Skeletal muscle tissue (tissue), 4 donors: Measurements from ENCODE around the gene SNAI1. TPM values are rescaled to one million over a fixed set of nuclear protein-coding genes. Genes with fewer than 3 reads are reported as not detected.

Source experiments
- H3K27ac ChIP-seq: one replicate; pipeline ENCODE4 v1.7.0; 2013; ENCODE audit warnings: mild to moderate bottlenecking, low read depth, low read length, inconsistent platforms
- H3K27me3 ChIP-seq, 3 donors: one replicate each; pipeline ENCODE4 v1.7.0; 2013; ENCODE audit warnings: low read length in 3 of 3; ENCODE audit not compliant: control insufficient read depth in 3 of 3, insufficient read depth in 3 of 3
- H3K36me3 ChIP-seq, 3 donors: one replicate each; pipeline ENCODE4 v1.7.0; 2013; ENCODE audit warnings: low read length in 3 of 3; ENCODE audit not compliant: control insufficient read depth in 3 of 3, insufficient read depth in 3 of 3
- H3K4me1 ChIP-seq, 3 donors: one replicate each; pipeline ENCODE4 v1.7.0; 2013; ENCODE audit warnings: low read length in 3 of 3, mild to moderate bottlenecking in 3 of 3; ENCODE audit not compliant: control insufficient read depth in 3 of 3, insufficient read depth in 3 of 3
- H3K4me3 ChIP-seq, 3 donors: one replicate each; pipeline ENCODE4 v1.7.0; 2013; ENCODE audit warnings: low read length in 3 of 3
- H3K9ac ChIP-seq, 3 donors: one replicate each; pipeline ENCODE4 v1.7.0; 2013; ENCODE audit warnings: low read length in 3 of 3, mild to moderate bottlenecking in 3 of 3, moderate library complexity in 2 of 3, low read depth in 1 of 3
- H3K9me3 ChIP-seq, 3 donors: one replicate each; pipeline ENCODE4 v1.7.0; 2013; ENCODE audit warnings: low read length in 3 of 3; ENCODE audit not compliant: control insufficient read depth in 3 of 3
- total RNA-seq: library from RNA; depleted of rRNA; stranded (reverse); fragments of >200 nt; gene quantifications from one replicate; pipeline ENCODE4 v1.2.3, GENCODE V29; 2014
- donor health status: Osteomylitis.

Gene SNAI1
- total RNA-seq, 1 donor from 2014 or later: 0.52 TPM

DNA sequence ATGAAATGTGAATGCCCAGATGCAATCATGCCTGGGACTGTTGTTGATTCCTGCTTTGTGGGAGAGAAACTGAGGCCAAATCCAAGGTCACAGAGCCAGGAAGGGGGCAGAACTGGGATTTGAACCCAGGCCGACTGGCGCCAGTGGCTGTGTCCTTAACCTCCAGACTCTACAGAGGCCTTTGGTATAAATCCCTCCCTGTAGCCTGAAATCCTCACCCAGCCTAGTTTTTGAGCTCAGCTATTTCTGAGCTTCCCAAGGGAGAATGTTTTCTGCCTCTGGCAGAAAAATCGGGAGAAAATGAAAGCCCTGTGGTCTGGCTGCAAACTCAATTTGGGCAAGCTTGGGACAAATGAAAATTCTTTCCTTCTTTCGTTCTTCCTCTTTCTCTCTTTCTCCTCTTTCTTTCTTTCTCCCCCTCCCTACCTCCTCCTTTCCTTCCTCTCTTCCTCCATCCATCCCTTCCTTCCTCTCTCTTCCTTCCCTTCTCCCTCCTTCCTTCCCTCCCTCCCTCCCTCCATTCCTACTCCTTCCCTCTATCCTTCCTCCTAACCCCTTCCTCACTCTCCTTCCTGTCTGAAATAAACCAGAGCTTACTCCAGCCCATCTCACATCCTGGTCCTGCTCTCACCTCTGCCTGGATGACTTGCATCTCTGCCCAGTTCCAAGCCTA is 34.9 kb downstream of the SNAI1 start:
- Histone ChIP-seq H3K4me3 (no peak overlapping the region), H3K9me3 (no peaks in the 10 kb centered on the region), H3K36me3 (no peaks in the 10 kb centered on the region), H3K4me1 (peaks cover 2 to 5% (median 5%) of the 10 kb centered on the region in 3 donors), H3K27me3 (peaks cover 0 to 3% (median 0%) of the 10 kb centered on the region in 3 donors), H3K9ac (no peak overlapping the region), H3K27ac (no peak overlapping the region)

DNA sequence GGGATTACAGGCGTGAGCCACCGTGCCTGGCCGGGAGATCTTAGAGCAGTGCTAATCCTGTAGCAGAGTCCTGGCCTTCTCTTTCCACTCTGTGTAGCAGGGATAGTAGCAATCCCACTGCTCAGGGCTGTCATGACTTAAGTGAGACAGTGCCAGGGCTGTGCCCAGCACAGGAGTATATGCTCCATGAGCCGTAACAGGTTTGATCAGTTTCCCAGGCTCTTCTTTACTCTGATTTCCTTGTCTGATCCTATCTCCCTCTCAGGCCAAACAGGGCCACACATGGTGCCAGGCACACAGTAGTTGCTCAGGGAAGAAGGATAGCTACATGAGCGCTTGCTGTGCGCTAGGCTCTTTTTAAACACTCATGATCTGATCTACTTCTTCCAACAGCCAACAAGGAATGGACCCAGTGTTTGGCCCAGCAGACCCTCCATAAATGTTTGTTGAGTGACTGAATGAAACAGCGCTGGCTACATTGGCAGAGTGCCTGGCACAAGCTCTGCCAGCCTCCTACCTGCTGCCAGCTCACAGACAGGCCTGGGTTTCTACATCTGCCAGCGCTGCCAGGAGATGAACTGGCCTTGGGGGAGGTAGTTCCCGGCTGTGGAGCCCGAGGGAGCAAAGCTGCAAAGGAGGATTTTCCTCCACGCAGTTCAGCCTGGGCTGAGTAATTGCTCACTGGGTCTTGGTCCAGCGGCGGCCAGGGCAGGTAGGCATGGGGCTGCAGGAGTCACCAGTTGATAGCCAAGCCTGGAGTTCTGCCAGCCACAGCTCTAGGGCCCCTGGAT is 36.9 kb downstream of the SNAI1 start:
- peaks cover 2 to 5% (median 5%) of the 10 kb centered on the region in 3 donors for H3K4me1 ChIP-seq
- peaks cover 0 to 3% (median 0%) of the 10 kb centered on the region in 3 donors for H3K27me3 ChIP-seq
- H3K27ac ChIP-seq: no peak overlapping the region
- no peak overlapping the region for H3K9ac ChIP-seq
- H3K9me3 ChIP-seq: no peaks in the 10 kb centered on the region
- no peaks in the 10 kb centered on the region for H3K36me3 ChIP-seq
- H3K4me3 ChIP-seq: no peak overlapping the region

DNA sequence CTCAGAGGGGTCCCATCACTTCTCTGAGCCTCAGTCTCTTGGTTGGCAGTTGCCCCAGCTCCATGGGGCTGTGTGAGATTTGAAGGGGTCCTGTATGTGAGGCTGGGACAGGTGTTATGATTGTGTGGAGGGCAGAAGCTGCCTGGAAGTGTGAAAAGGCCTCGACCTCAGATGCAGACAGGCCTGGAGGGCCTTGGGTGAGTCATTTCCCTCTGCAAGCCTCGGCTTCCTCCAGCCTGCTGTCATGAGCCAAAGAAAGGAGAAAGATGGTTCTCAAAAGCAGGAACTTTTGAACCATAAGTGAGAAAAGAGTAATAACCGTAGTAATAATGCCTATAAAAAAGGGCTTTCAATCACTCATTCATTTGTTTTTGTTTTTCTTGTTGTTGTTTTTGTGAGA is 37.5 kb downstream of the SNAI1 start:
- H3K9ac ChIP-seq: no peak overlapping the region
- H3K9me3 ChIP-seq: no peaks in the 10 kb centered on the region
- H3K4me3 ChIP-seq: no peak overlapping the region
- no peaks in the 10 kb centered on the region for H3K36me3 ChIP-seq
- H3K4me1 ChIP-seq: peaks cover 2 to 5% (median 5%) of the 10 kb centered on the region in 3 donors
- no peak overlapping the region for H3K27ac ChIP-seq
- peaks cover 0 to 3% (median 0%) of the 10 kb centered on the region in 3 donors for H3K27me3 ChIP-seq

DNA sequence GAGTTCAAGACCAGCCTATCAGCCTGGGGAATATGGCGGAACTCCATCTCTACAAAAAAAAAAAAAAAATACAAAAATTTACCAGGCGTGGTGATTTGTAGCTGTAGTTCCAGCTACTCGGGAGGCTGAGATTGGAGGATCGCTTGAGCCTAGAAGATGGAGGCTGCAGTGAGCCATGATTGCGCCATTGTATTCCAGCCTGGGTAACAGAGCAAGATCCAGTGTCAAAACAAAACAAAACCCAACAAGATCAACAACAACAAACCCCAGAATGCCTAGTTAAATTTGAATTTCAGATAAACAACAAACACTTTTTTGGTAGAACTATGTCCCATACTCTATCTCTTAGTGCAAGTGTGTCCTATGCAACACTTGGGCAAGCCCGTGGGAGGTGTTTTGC is 39.9 kb downstream of the SNAI1 start:
- no peak overlapping the region for H3K27ac ChIP-seq
- no peak overlapping the region for H3K9ac ChIP-seq
- no peaks in the 10 kb centered on the region for H3K9me3 ChIP-seq
- H3K27me3 ChIP-seq: no peaks in the 10 kb centered on the region
- peaks cover 0 to 12% (median 5%) of the 10 kb centered on the region in 3 donors for H3K4me1 ChIP-seq
- no peaks in the 10 kb centered on the region for H3K36me3 ChIP-seq
- no peak overlapping the region for H3K4me3 ChIP-seq

DNA sequence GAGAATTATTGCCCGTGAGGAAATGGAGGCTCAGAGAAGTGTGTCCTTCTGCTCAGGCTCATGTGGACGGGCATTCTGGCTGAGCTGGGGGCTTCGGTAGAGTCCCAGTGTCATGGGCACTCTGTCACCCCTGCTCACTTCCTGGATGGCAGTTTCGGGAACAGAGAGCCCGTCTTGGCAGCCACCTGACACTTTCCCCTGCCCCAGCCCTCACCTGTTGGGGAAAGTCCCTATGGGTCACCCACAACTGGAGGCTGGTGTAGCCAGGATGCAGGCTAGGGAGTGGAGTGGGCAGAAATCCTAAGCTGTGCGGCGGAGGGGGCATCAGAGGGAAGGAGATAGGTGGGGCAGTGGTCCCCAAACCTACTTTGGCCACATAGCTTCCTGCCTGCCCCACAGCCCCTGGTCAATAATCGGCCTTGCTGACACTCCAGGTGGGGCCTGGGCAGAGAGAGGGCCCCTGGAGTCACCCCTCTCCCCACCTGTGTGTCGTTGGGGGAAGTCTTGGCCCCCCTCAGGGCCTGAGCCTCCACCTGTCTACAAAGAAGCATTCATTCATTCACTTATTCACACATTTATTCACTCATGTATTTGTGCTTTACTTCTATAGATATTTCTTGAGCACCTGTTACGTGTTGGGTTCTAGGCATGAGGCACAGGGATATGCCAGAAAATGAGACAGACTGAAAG is 40.5 kb downstream of the SNAI1 start:
- Histone ChIP-seq H3K4me1 (peaks cover 0 to 17% (median 9%) of the 10 kb centered on the region in 3 donors), H3K9me3 (no peaks in the 10 kb centered on the region), H3K36me3 (no peaks in the 10 kb centered on the region), H3K9ac (no peak overlapping the region), H3K27ac (no peak overlapping the region), H3K27me3 (no peaks in the 10 kb centered on the region), H3K4me3 (no peak overlapping the region)

DNA sequence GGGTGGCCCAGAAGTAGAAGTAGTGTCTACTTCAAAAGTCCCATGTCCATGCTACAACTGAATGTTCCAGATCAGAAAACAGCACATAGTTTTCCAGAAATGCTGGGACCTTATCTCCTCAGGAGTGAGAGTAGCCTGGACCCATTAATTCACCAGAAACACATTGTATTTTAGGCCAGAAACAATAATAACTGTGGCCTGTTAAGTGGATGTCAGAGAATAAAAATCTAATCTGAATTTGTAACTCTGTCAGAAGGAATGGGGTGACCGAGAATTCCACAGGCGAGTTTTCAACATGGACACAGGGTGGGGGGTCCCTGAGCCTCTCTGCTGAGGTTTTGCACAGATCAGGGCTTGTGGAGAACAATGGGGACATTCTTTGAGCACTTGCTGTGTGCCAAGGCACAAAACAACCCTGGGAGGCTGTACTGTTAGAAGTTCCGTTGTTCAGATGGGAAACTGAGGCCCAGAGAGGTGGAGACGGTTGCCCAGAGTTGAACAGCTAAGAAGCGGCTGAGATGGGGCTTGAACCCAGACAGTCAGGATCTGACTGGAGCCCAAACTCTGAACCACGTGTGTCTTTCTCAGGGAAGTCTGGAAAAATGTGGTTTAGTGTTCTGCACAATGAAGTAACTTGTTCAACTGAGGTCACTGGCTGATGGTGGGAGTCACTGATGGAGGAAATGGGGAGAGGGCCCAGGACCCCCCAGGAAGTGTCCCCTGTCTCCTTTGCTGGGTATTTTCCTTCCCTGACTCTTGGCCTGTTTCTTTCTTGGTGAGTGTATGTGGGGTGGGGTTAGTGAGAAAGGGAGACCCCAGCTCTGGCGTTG is 44.2 kb downstream of the SNAI1 start:
- H3K27ac ChIP-seq: no peak overlapping the region
- no peak overlapping the region for H3K4me3 ChIP-seq
- H3K27me3 ChIP-seq: no peaks in the 10 kb centered on the region
- no peaks in the 10 kb centered on the region for H3K9me3 ChIP-seq
- H3K36me3 ChIP-seq: no peaks in the 10 kb centered on the region
- H3K4me1 ChIP-seq: peaks cover 17 to 39% (median 23%) of the 10 kb centered on the region in 3 donors
- no peak overlapping the region for H3K9ac ChIP-seq

DNA sequence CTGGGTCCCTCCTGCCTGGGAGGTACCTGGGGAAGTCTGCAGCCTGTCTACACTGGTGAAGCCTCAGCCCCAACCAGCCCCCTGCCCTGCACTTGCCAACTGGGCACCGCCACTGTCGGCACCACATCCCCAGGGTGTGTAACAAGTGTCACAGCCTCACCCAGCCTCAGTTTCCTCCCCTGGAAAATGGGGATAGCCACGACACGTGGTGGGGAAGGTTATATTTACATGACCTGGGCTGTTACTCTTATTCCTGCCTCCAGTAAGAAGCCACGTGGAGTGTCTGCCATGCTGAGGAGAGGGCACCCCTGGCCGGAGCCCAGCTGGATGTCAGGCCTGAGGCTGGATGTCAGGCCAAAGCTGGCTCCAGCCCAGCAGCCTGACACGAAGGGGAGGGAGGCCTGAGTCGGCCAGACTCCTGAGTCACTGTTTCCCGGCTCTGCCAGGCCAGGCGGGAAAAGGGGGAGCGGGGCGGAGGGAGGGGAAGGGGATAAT is 44.9 kb downstream of the SNAI1 start:
- H3K9me3 ChIP-seq: no peaks in the 10 kb centered on the region
- peaks cover 17 to 39% (median 23%) of the 10 kb centered on the region in 3 donors for H3K4me1 ChIP-seq
- H3K4me3 ChIP-seq: no peak overlapping the region
- no peak overlapping the region for H3K27ac ChIP-seq
- H3K27me3 ChIP-seq: no peaks in the 10 kb centered on the region
- no peaks in the 10 kb centered on the region for H3K36me3 ChIP-seq
- H3K9ac ChIP-seq: no peak overlapping the region

DNA sequence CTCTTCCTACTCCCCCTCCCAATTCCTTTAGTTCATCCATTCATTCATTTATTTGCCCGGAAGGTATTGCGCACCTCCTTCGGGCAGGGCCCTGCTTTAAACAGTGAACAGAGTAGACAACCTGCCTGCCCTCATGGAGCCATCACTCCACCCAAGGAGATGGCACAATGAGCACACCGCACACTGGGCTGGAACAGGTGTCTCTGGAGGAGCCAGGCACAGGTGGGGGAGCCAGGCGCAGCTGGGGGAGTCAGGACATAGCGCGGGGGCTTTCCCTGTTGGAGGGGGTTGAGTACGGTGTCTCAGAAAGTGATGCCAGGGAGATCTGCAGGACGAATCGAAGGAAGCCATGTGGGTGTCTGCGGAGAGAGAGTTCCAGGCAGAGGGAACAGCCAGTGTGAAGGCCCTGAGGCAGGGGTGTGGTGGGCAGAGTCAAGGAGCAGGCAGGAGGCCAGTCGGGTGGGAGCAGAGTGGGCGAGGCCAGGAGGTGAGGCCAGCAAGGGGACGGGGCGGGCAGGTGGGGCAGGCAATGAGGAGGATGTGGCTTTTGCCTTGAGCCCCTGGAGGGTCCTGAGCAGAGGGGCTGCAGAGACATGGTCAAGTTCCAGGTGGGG is 46.4 kb downstream of the SNAI1 start:
- Histone ChIP-seq H3K4me3 (no peak overlapping the region), H3K9me3 (no peaks in the 10 kb centered on the region), H3K9ac (no peak overlapping the region), H3K27ac (peak overlapping the region; percentile 52), H3K36me3 (no peaks in the 10 kb centered on the region), H3K4me1 (peaks cover 22 to 45% (median 23%) of the 10 kb centered on the region in 3 donors), H3K27me3 (no peaks in the 10 kb centered on the region)
